GM10248 (cell line): ENCODE measurements around the gene QSOX1.
"Not testable (repeated sequence)": the region's sequence is repeated elsewhere in the genome, so short reads cannot be mapped to it uniquely, and the experiment has no call there.

Experiments used
- CTCF ChIA-PET: fragments of 300-600 bp; sonication (Branson Sonifier 250); formaldehyde crosslinking; extraction: SDS; loops from one replicate; lab custom pipeline; 2021; ENCODE audit warnings: antibody characterized with exemption; lab: Yijun Ruan, JAX
- POLR2A ChIA-PET: fragments of 350-650 bp; sonication (Branson Sonifier 250); formaldehyde crosslinking; extraction: SDS; loops from one replicate; lab custom pipeline; 2020; ENCODE audit warnings: antibody characterized with exemption; lab: Yijun Ruan, JAX
- DNase-seq: peaks from one replicate; pipeline ENCODE4 v3.0.0; 2012; ENCODE audit errors: extremely low spot score
- TF ChIP-seq, protein P1 (sequence below): IDR thresholded peaks from 2 replicates; pipeline ENCODE4 v1.5.1; 2012; ENCODE audit warnings: mild to moderate bottlenecking, low read depth; ENCODE audit errors: extremely low read depth, missing control alignments, control extremely low read depth

Gene QSOX1

DNA sequence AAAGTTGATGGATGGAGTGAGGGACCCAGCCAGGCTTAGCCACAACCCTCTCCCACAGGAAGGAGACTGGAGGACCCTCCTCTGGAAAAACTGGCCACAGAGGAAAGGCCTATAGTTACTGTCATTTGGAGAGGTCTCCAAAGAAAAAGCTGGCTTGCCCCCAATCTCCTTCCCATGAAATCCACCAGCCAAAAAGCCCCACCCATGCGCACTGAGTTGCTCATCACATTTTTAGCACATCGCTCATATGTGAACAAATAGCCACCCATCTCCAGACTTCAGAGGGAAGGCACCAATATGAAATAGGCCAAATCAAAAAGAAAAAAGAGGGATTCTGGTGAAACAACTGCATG lies 36.9 kb upstream of the QSOX1 start:
- no peak for DNase-seq

DNA sequence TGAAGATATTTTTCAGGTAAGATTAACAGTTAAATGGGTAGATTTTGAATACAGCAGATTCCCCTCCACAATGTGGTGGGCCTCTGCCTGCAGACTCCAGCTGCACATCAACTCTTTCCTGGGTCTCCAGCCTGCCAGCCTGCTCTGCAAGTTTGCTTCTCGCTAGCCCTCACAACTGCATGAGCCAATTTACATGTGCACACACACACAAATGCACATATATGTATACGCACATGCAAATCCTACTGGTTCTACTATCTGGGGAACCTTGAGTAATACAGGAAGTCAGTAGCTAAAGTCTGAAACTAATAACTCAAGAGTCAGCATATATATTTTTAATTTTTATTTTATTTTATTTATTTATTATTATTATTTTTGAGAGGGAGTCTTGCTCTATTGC lies 34.8 kb upstream of the QSOX1 start:
- ChIA-PET CTCF (interaction anchor here (1.0 to 1.1 kb wide), 2 partner anchors 9 to 13 kb away, joined by 3 to 5 read pairs; no protein-coding TSS in a partner anchor), POLR2A (interaction anchor here (0.7 kb wide), 1 partner anchor 195 kb away, joined by 4 read pairs; no protein-coding TSS in a partner anchor)
- DNase-seq = no peak
- TF ChIP-seq, protein P1, sequence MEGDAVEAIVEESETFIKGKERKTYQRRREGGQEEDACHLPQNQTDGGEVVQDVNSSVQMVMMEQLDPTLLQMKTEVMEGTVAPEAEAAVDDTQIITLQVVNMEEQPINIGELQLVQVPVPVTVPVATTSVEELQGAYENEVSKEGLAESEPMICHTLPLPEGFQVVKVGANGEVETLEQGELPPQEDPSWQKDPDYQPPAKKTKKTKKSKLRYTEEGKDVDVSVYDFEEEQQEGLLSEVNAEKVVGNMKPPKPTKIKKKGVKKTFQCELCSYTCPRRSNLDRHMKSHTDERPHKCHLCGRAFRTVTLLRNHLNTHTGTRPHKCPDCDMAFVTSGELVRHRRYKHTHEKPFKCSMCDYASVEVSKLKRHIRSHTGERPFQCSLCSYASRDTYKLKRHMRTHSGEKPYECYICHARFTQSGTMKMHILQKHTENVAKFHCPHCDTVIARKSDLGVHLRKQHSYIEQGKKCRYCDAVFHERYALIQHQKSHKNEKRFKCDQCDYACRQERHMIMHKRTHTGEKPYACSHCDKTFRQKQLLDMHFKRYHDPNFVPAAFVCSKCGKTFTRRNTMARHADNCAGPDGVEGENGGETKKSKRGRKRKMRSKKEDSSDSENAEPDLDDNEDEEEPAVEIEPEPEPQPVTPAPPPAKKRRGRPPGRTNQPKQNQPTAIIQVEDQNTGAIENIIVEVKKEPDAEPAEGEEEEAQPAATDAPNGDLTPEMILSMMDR = no peak

More for the DNA sequence above, 36.9 kb upstream of the QSOX1 start:
- ChIA-PET CTCF (no interaction called here), POLR2A (no interaction called here)
- TF ChIP-seq, protein P1 = no peak

- TF ChIP-seq, protein P1 = no peak
- DNase-seq = no peak
- CTCF ChIA-PET = interaction anchor here (1.4 to 1.5 kb wide), 2 partner anchors 16 to 38 kb away, joined by 3 to 4 read pairs; no protein-coding TSS in a partner anchor
- POLR2A ChIA-PET = no interaction called here
These were observed 31.2 kb upstream of the QSOX1 start for GRCh38 chr1:180123463-180123936.

DNA sequence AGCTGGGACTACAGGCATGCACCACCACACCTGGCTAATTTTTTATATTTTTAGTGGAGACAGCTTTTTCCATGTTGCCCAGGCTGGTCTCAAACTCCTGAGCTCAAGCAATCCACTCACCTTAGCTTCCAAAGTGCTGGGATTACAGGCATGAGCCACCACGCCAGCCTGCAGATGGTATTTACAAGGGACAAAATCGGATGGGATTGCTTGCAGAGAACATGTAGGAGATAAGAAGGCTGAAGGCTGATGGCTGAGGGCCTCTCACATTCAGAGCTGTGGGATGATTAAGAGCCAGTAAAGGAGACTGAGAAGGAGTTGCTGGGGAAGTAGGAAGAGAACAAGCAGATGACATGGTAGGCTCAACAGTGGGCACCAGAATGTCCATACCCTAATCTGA lies 24.0 kb upstream of the QSOX1 start:
- ChIA-PET CTCF (no interaction called here), POLR2A (interaction anchor here (0.5 kb wide), 1 partner anchor 17 kb away, joined by 3 read pairs; no protein-coding TSS in a partner anchor)
- TF ChIP-seq, protein P1 = no peak
- no peak for DNase-seq

GRCh38 chr1:180131510-180131909 lies 23.2 kb upstream of the QSOX1 start:
- TF ChIP-seq, protein P1 = no peak
- ChIA-PET POLR2A (no interaction called here), CTCF (no interaction called here)
- DNase-seq = no peak

- TF ChIP-seq, protein P1 = no peak
- CTCF ChIA-PET = interaction anchor here (0.7 kb wide), 1 partner anchor 9 kb away, joined by 3 read pairs; no protein-coding TSS in a partner anchor
- DNase-seq = no peak
- POLR2A ChIA-PET = interaction anchor here (0.6 kb wide), 1 partner anchor 249 kb away, joined by 9 read pairs; no protein-coding TSS in a partner anchor
These were observed 21.5 kb upstream of the QSOX1 start for GRCh38 chr1:180133193-180133592.

GRCh38 chr1:180133688-180134087 lies 21.0 kb upstream of the QSOX1 start:
- DNase-seq, CTCF ChIA-PET, POLR2A ChIA-PET: not testable (repeated sequence)
